Nucleus accumbens (tissue), 56 donors: Measurements from ENCODE around the gene IMPDH2.

Experiments used
- DNase-seq, 56 donors: peaks; one replicate each; lab custom pipeline; 2025; lab: John Stamatoyannopoulos, UW

The IMPDH2 gene

DNA sequence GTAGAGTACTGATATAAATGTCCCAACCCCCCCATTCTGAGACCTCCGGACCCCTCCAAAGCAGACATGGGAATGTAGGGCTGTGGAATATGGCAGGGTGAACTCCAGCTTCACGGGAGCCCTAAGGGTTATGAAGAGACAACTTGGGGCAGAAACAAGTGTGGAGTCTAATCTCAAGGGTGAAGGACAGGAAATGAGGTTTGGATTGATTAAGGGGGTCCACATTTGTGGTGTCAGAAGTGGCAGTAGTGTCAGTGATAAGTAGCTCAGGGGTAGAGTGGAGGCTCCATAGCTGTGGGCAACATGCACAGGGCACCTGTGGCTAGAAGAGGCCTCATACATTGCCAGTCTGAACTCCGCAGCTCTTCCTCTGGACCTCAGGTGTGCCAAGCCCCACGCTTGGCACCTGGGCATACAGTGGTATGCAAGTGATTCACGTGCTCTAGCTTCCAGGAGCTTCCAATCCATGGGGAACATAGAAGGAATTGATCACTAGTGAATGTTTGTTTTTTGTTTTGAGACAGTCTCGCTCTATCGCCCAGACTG lies 43.3 kb downstream of the IMPDH2 start:
- DNase-seq: no peak

DNA sequence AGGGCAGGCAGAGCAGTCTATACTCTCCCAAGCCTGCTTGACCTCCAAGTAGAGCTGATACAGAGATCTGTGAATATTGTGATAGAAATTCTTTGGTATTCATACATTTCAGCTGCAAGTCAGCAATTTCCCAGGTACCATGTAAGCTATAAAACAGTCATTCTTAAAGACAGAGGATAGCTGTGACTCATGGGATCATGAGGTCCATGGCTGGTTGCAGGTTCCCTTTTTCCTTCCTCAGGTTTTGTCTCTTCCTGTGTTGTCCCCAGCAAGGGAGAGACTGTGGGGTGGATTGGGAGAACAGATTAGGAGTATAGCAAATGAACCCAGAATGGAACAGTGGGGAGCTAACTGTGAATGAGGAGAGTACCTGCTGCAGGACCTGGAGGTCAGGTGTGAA lies 44.5 kb downstream of the IMPDH2 start:
- DNase-seq: no peak

DNA sequence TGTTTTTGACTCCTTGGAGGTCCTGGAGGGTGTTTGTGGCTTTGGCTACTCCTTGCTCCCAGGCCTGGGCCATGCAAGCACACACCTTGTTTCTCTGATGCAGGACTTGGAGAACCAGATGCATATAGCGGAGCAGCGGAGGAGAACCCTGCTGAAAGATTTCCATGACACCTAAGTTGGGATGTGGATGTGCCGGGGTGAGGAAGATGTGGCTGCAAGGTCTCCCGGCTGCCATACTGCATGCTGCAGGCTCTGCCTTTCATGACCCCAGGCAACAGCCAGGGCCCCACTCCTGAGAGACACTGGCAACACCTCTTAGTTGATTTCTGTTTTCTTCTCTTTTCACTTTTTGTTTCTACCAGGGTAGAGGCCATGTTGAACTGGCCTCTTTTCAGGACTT lies 46.1 kb downstream of the IMPDH2 start:
- DNase-seq: no peak

DNA sequence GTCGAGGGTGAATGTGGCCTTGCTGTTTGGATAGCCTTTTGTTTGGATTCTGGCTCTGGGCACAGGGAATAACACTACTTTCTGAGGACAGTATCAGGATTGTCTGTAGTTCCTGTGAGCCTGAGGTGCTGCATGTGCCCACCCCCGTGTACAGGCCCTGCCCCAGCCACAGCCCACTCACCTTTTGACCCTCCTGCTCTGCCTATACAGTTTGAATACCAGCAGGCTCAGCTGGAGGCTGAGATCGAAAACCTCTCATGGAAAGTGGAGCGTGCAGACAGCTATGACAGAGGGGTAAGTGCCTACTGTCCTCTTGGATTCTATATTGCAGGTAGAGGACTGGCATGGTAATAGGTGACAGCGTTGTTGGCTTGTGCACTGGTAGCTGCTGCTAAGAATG lies 46.5 kb downstream of the IMPDH2 start:
- DNase-seq: no peak

DNA sequence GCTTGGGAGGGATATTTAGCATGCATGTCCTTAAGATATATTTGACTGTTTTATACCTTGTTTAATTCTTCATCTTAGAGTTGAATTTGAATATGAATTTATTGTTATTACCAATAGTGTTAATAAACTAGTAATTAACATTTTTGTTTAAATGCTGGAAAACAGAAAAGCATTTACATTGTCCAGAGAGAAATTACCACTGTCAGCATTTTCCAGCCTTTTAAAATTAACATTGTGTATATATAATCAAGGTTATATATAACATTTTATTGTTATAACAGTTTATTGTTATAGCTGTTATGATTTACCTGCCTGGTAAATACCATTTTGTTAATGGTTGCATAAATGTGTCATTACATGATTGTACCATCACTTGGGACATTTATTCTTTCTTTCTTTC lies 47.2 kb downstream of the IMPDH2 start:
- no peak for DNase-seq

DNA sequence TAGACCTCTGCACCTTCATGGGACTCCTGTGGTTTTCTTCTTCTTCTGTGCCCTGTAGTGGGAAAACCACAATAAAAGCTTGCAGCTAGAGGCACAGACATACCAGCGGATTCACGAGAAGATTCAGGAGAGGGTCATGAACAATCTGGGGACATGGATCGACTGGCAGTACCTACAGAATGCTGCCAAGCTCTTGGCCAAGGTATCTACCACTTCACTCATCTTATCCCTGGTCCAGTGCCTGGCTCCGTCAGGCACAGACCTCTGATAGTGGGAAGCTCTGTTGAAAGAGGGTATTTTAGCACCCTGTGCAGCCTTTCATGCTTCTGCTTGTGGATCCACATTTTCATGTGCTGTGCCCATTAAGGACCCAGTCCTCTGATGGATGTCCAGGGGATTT lies 48.9 kb downstream of the IMPDH2 start:
- DNase-seq: no peak

DNA sequence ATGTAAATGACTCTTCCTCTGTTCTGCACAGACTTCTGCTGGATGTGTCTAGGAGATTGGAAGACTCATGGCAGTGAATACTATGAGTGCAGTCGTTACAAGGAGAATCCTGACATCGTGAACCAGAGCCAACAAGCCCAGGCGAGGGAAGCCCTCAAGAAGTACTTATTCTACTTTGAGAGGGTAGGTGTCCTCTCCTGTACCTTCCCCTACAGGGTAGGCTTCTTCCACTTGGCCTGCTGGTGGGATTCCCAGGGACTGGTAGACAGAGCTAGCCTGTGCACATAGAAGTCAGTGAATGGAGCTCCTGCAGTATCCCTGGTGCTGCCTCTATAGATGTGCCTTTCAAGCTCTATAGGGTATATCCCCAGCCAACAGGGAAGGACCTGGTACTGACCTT lies 49.7 kb downstream of the IMPDH2 start:
- no peak for DNase-seq
